ENCODE measurements around the gene CIAPIN1.
A peak's percentile ranks its signal among the peaks of the same experiment; 100 is the strongest.

CIAPIN1 gene

DNA sequence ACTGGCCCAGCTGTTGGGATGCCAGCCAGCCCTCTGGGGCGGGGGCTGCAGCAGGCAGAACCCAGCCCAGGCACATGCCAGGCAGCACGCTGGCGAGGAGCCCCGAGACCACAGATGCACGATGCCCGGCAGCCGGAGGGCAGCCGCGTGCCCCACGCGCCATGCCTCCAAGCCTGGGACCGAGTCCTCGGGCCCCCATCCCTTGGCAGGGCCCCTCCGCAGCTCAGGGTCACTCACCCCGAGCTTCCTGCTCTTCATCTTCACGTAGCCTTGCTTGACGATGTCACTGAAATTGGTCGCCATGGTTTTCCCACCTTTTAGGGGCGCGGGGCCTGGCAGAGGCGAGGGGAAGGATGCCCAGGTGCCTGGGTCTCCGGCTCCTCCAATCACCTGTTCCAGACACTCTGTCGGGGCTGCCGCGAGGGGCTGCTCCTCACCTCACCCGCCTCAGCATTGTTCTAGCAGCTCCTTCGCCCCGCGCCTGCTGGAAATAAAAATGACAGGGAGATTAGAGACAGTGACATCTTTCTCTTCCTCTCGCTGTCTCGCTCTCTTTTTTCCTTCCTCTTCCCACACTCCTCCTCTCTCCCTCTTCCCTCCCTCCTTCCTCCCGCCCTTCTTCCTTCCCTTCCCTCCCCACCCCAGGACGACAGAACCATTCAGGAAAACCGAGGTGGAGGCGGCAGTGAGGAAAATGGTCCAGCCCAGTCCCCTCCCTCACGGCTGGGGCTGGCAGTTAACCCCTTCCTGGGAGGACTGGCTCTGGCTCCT lies 32.2 kb upstream of the CIAPIN1 start:
- Histone ChIP-seq H3K27ac (no peak overlapping the region), H3K9ac (no peak overlapping the region), H3K27me3 (ENCODE audit: insufficient read depth, low read depth) (no peaks in the 10 kb centered on the region), H3K79me2 (ENCODE audit: insufficient read depth, low read depth) (no peaks in the 10 kb centered on the region), H3K36me3 (ENCODE audit: insufficient read depth) (no peaks in the 10 kb centered on the region), H3K4me3 (IDR thresholded peaks at IDR 0.05; ENCODE audit: insufficient read depth, low read depth, low read length) (no peak overlapping the region), H3K4me2 (no peak overlapping the region), H2AFZ (ENCODE audit: low read depth) (no peak overlapping the region), H3K4me1 (ENCODE audit: low read depth, poor library complexity, severe bottlenecking) (peaks cover 13% of the 10 kb centered on the region), H4K20me1 (ENCODE audit: insufficient read depth) (no peaks in the 10 kb centered on the region)
- TF ChIP-seq, protein P1, sequence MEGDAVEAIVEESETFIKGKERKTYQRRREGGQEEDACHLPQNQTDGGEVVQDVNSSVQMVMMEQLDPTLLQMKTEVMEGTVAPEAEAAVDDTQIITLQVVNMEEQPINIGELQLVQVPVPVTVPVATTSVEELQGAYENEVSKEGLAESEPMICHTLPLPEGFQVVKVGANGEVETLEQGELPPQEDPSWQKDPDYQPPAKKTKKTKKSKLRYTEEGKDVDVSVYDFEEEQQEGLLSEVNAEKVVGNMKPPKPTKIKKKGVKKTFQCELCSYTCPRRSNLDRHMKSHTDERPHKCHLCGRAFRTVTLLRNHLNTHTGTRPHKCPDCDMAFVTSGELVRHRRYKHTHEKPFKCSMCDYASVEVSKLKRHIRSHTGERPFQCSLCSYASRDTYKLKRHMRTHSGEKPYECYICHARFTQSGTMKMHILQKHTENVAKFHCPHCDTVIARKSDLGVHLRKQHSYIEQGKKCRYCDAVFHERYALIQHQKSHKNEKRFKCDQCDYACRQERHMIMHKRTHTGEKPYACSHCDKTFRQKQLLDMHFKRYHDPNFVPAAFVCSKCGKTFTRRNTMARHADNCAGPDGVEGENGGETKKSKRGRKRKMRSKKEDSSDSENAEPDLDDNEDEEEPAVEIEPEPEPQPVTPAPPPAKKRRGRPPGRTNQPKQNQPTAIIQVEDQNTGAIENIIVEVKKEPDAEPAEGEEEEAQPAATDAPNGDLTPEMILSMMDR (conservative IDR thresholded peaks at IDR 0.05; ENCODE audit: low read depth, low read length), result no peak

DNA sequence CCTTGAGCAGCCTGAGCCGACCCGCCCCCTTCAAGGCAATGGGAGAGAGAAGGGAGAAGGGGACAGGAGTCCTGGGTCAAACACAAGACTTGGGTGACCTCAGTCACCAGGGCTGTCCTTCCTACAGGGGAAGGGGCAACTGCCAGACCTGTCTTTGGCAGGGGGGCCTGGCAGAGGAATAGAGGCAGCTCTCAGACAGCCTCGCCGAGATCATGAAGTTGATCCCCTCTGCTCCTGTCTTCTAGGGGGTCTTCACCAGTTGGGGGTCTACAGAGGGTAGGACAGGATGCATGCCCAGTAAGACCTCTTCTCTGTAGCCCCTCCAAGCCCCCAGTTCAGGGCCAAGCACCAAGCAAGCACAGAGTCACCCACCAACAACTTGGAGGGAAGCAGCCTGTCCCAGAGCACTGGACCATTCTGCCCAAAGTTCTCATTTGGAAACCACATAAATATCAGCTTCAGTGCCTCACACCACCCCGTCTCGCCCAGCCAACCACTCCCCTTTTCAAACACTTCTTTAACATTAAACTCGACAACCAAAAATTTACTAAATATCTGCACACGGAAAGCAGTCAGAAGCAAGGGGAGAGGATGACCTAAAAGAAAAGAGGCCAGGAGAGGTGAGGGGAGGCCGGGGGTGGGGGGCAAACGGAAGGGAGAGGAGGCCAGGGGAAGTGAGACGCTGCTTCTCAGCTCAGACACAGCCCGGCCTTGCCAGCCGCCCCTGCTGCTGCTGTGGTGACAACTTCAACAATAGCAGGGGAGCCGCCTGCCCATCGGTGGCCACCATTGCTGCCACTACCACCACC lies 31.4 kb upstream of the CIAPIN1 start:
- no peak overlapping the region for H3K4me2 ChIP-seq
- no peak overlapping the region for H3K27ac ChIP-seq
- no peak overlapping the region for H2AFZ ChIP-seq (ENCODE audit: low read depth)
- no peaks in the 10 kb centered on the region for H3K27me3 ChIP-seq (ENCODE audit: insufficient read depth, low read depth)
- no peaks in the 10 kb centered on the region for H4K20me1 ChIP-seq (ENCODE audit: insufficient read depth)
- peaks cover 13% of the 10 kb centered on the region for H3K4me1 ChIP-seq (ENCODE audit: low read depth, poor library complexity, severe bottlenecking)
- H3K9ac ChIP-seq, result no peak overlapping the region
- no peaks in the 10 kb centered on the region for H3K36me3 ChIP-seq (ENCODE audit: insufficient read depth)
- no peaks in the 10 kb centered on the region for H3K79me2 ChIP-seq (ENCODE audit: insufficient read depth, low read depth)
- TF ChIP-seq, protein P1 (conservative IDR thresholded peaks at IDR 0.05; ENCODE audit: low read depth, low read length), result no peak
- H3K4me3 ChIP-seq (IDR thresholded peaks at IDR 0.05; ENCODE audit: insufficient read depth, low read depth, low read length), result no peak overlapping the region

DNA sequence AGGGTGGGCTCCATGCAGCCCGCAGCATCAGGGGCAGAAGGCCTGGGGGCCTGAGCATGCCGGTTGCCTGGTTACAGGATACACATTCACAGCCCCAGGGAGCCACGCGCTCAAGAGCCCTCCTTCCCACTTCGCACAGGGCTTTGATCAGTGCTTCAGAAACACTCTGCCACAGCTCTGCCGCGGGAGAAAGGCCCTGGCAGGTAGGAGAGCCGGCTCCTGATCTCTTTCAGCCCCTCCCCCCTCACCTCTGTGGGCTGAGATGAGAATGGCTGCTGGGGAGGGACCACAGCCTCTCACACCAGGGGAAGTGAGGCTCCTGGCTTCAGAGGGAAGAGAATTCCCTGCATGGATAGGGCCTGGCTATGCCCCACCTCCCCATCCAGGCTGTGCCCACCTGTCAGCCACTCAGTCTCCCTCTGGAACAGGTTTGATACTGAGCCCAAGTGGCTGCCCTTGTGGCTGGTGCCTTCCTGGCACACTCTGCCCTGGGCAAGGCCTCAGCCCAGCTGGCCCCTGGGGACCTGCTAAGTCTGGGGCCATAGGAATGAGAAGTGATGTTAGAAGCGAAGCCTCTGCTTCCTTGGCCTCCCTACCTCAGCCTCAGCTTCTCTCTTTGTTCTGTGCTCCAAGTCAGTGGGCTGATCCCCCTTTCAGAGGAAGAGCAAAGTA lies 30.5 kb upstream of the CIAPIN1 start:
- Histone ChIP-seq H3K9ac (no peak overlapping the region), H3K36me3 (ENCODE audit: insufficient read depth) (no peaks in the 10 kb centered on the region), H3K27me3 (ENCODE audit: insufficient read depth, low read depth) (no peaks in the 10 kb centered on the region), H2AFZ (ENCODE audit: low read depth) (no peak overlapping the region), H3K79me2 (ENCODE audit: insufficient read depth, low read depth) (no peaks in the 10 kb centered on the region), H3K27ac (no peak overlapping the region), H3K4me3 (IDR thresholded peaks at IDR 0.05; ENCODE audit: insufficient read depth, low read depth, low read length) (no peak overlapping the region), H3K4me2 (no peak overlapping the region), H3K4me1 (ENCODE audit: low read depth, poor library complexity, severe bottlenecking) (peaks cover 13% of the 10 kb centered on the region), H4K20me1 (ENCODE audit: insufficient read depth) (no peaks in the 10 kb centered on the region)
- TF ChIP-seq, protein P1 (conservative IDR thresholded peaks at IDR 0.05; ENCODE audit: low read depth, low read length), result no peak

DNA sequence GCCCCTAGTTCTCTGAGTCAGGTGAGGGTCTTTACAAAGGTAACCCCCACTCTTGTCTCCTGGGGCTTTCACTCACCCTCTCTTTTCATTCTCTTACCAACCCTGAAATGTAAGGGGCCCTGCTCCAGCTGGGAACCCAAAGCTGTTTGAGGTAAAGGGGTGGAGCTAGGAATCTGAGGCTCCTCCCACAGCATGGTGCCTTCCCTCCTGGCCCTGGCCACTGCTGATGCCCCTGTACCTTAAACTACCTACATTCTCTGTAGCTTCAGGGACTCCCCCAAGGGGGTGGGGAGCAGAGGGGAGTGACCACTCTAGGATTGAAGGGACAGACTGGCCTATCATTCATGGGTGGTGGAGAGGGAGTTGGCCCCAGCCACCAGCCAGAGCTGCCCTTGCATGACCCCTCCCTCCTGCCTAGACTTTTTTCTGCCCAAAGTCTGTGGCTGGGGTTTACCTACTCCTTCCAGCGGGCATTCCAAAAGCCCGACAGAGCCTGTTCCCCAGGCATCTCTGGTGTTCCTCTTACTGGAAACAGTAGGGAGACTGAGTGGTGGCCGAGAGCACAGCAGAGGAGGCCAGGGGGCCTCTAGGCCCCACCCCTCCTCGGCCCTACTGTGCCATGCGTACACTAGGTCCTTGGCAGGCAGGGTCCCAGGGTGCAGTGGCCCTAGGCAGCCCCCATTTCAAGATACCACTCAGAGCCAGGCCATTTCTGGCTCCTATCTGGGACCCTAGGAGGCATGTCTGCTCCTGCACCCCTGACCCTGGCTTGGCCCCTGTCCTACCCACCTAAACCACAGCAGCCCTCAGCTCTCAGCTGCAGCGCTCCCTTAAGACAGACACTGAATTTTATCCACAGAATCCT lies 29.6 kb upstream of the CIAPIN1 start:
- Histone ChIP-seq H3K4me3 (IDR thresholded peaks at IDR 0.05; ENCODE audit: insufficient read depth, low read depth, low read length) (no peak overlapping the region), H4K20me1 (ENCODE audit: insufficient read depth) (no peaks in the 10 kb centered on the region), H3K36me3 (ENCODE audit: insufficient read depth) (no peaks in the 10 kb centered on the region), H3K4me2 (no peak overlapping the region), H3K79me2 (ENCODE audit: insufficient read depth, low read depth) (no peaks in the 10 kb centered on the region), H3K9ac (no peak overlapping the region), H3K27ac (peak overlapping the region; percentile 18; the same call in 1 of the 2 replicates), H3K27me3 (ENCODE audit: insufficient read depth, low read depth) (no peaks in the 10 kb centered on the region), H3K4me1 (ENCODE audit: low read depth, poor library complexity, severe bottlenecking) (peaks cover 13% of the 10 kb centered on the region), H2AFZ (ENCODE audit: low read depth) (no peak overlapping the region)
- TF ChIP-seq, protein P1 (conservative IDR thresholded peaks at IDR 0.05; ENCODE audit: low read depth, low read length), result no peak

Measured in KMS-11 (cell line).